ENCODE data around the gene C2CD4C. TPM values are rescaled to one million over a fixed set of nuclear protein-coding genes. Genes with fewer than 3 reads are reported as not detected.
"Not testable (repeated sequence)": the region's sequence is repeated elsewhere in the genome, so short reads cannot be mapped to it uniquely, and the experiment has no call there.

The C2CD4C gene
- total and polyA plus RNA-seq, 5 experiments from 2014 or later = not detected

DNA sequence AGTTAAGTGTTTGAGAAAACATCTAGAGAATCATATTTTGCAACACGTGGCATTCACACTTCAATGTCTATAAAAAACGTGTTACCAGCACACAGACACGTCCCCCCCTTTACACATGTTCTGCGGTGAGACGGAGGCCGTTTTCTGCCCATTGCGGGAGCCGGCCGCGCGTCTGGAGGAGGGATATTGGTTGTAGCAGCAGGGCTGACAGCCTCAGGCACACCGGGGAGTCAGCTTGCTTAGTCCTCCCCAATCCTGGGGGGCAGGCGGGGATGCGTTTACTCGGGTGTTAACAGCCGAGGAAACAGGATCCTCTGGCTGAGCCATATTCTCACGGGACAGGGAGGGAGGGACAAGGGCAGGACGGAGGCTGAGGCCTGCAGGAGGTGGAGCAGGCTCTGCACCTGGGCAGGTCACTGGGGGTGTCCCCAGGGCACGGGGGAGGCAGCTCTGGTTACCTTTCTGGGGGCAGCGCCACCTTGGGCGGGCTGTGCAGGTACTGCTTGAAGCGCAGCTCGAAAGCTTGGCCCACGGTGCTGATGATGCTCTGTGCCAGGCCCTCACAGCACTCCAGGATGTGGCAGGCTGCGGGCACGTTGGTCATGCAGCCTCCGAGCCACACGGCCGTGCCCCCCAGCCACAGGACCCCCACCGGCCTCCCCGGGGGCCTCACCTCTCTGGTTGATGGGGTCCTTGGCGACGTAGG is 26.9 kb upstream of the C2CD4C start:
- H3K4me3 Mint-ChIP-seq = no peak overlapping the region
- no peaks in the 10 kb centered on the region for H3K36me3 Mint-ChIP-seq
- POLR2A ChIA-PET = no interaction called here
- peaks cover 0 to 3% (median 0%) of the 10 kb centered on the region in 4 donors for H3K4me1 Mint-ChIP-seq
- no peak overlapping the region for H3K27ac Mint-ChIP-seq
- ATAC-seq = no peak
- H3K9me3 Mint-ChIP-seq = peaks cover 0 to 1% (median 0%) of the 10 kb centered on the region in 9 donors
- DNase-seq = no peak
- H3K27me3 Mint-ChIP-seq = peaks cover 7 to 39% (median 15%) of the 10 kb centered on the region in 5 donors

DNA sequence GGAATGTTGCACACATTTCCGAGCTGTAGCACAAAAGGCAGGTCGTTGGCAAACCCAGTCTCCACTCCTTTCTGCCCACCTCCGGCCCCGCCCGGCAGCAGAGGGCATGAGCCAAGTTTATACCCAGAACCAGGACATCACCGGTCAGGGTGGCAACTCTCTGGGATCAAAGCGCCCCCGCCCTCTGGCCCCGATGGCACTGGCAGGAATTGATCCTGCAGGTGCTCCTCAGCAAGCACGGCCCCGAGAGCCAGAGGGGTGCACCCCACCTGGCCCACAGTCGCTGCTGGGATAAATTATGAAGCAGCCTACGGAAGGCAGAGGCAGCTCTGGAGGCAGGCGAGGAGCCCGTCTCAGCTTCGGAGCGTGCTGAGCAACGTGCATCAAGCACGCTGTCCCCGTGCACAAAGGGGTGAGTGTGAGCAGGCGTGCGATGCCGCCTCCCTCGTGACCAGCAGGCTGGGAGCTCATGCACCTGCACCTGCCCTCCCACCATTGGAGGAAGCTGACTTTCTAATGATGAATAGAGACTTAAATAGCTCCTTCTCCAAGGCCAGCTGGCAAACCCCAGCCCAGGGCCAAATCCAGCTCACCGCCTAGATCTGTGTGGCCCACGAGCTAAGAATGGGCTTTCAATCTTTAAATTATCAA is 26.2 kb upstream of the C2CD4C start:
- DNase-seq (no peak), ATAC-seq (no peak)
- peaks cover 0 to 3% (median 0%) of the 10 kb centered on the region in 4 donors for H3K4me1 Mint-ChIP-seq
- no peak overlapping the region for H3K27ac Mint-ChIP-seq
- POLR2A ChIA-PET = no interaction called here
- H3K36me3 Mint-ChIP-seq = no peaks in the 10 kb centered on the region
- peaks cover 7 to 34% (median 14%) of the 10 kb centered on the region in 5 donors for H3K27me3 Mint-ChIP-seq
- peaks cover 0 to 2% (median 0%) of the 10 kb centered on the region in 9 donors for H3K9me3 Mint-ChIP-seq
- no peak overlapping the region for H3K4me3 Mint-ChIP-seq

DNA sequence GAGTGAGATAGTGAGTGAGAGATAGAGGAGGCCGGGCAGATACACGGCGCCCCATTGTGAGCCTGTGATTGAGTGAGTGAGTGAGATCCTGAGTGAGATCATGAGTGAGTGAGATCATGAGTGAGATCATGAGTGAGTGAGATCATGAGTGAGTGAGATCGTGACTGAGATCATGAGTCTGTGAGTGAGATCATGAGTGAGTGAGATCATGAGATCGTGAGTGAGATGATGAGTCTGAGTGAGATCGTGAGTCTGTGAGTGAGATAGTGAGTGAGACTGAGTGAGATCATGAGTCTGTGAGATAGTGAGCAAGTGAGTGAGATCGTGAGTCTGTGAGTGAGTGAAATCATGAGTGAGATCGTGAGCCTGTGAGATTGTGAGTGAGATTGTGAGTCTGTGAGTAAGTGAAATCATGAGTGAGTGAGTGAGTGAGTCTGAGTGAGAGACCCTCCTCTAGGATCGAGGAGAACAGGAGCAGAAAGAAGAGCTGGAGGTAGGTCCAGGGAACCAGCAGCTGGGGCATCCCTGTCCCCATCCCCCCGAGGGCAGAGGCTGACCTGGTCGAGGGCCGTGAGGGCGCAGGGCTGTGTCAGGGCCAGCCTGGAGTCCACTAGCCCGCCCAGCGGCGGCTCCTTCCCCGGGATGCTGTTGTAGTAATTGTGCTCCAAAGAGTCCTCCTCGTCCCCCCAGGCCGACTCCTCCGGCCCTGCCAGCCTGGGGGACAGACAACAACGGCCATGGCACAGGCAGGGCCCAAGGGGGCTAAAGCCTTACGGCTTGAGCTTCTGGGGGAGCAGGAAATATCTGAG is 25.4 kb upstream of the C2CD4C start:
- Mint-ChIP-seq H3K27ac (no peak overlapping the region), H3K4me3 (no peak overlapping the region), H3K9me3 (peaks cover 0 to 4% (median 0%) of the 10 kb centered on the region in 9 donors), H3K36me3 (no peaks in the 10 kb centered on the region), H3K4me1 (peaks cover 0 to 3% (median 0%) of the 10 kb centered on the region in 4 donors), H3K27me3 (peaks cover 7 to 26% (median 12%) of the 10 kb centered on the region in 5 donors)
- POLR2A ChIA-PET = no interaction called here
- DNase-seq = no peak
- ATAC-seq = no peak

DNA sequence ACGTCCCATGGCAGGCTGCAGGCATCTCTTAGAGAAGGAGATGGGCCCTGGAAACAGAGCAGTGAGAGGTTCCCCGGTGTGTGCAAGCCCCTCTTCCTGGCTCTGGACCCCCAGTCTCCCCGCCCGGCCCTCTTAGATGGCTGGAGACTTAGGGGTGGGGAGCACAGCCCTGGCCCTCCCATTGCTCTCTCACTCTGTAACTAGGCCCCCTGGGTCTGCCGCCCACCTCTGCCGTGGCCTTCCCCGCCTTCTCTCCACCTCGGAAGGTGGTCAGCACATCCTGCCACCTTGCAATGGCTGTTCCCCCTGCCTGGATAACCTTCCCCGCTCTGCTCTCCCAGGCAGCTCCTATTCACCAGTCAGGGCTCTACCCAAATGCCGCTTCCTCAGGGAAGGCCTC is 21.8 kb upstream of the C2CD4C start:
- DNase-seq (no peak), ATAC-seq (no peak)
- H3K4me3 Mint-ChIP-seq = no peak overlapping the region
- H3K4me1 Mint-ChIP-seq = peaks cover 0 to 3% (median 0%) of the 10 kb centered on the region in 4 donors
- no peak overlapping the region for H3K27ac Mint-ChIP-seq
- H3K9me3 Mint-ChIP-seq = peaks cover 0 to 4% (median 0%) of the 10 kb centered on the region in 9 donors
- H3K36me3 Mint-ChIP-seq = no peaks in the 10 kb centered on the region
- H3K27me3 Mint-ChIP-seq = peaks cover 0 to 3% (median 2%) of the 10 kb centered on the region in 5 donors
- POLR2A ChIA-PET = no interaction called here

DNA sequence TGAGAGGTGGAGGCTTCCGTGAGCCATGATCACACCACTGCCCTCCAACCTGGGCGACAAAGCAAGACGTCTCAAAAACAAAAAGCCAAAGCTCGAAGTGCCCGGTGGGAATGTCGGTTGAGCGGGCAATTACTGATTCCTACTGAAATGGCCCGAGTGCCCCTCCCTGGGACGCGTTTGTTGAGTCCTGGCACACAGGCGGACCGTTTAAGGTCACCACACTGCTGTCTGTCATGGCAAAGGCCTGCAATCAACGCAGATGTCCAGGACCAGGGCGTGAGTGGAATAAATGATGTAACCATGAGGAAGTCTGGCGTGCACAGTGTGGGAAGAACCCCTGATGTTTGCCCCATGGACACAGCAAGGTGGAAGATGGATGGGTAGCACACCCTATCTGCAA is 19.2 kb upstream of the C2CD4C start:
- DNase-seq (no peak), ATAC-seq (no peak)
- H3K27ac Mint-ChIP-seq = peak overlapping the region in 1 of 10 donors; percentile 29
- peaks cover 0 to 4% (median 0%) of the 10 kb centered on the region in 9 donors for H3K9me3 Mint-ChIP-seq
- H3K27me3 Mint-ChIP-seq = peaks cover 0 to 3% (median 0%) of the 10 kb centered on the region in 5 donors
- peaks cover 0 to 3% (median 0%) of the 10 kb centered on the region in 4 donors for H3K4me1 Mint-ChIP-seq
- H3K4me3 Mint-ChIP-seq = no peak overlapping the region
- POLR2A ChIA-PET = no interaction called here
- H3K36me3 Mint-ChIP-seq = no peaks in the 10 kb centered on the region

DNA sequence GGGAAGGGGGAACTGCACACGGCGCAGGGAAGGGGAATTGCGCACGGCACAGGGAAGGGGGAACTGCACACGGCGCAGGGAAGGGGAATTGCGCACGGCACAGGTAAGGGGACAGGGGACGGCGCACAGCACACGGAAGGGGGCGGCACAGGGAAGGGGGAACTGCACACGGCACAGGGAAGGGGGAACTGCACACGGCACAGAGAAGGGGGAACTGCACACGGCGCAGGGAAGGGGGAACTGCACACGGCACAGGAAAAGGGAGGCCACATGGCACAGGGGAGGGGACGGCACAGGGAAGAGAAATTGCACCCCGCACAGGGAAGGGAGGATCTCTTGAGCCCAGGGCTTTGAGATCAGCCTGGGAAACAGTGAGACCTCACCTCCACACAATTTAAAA is 18.7 kb upstream of the C2CD4C start:
- H3K4me3 Mint-ChIP-seq, DNase-seq, H3K9me3 Mint-ChIP-seq, H3K36me3 Mint-ChIP-seq, ATAC-seq, H3K27ac Mint-ChIP-seq, H3K4me1 Mint-ChIP-seq, H3K27me3 Mint-ChIP-seq, POLR2A ChIA-PET: not testable (repeated sequence)

DNA sequence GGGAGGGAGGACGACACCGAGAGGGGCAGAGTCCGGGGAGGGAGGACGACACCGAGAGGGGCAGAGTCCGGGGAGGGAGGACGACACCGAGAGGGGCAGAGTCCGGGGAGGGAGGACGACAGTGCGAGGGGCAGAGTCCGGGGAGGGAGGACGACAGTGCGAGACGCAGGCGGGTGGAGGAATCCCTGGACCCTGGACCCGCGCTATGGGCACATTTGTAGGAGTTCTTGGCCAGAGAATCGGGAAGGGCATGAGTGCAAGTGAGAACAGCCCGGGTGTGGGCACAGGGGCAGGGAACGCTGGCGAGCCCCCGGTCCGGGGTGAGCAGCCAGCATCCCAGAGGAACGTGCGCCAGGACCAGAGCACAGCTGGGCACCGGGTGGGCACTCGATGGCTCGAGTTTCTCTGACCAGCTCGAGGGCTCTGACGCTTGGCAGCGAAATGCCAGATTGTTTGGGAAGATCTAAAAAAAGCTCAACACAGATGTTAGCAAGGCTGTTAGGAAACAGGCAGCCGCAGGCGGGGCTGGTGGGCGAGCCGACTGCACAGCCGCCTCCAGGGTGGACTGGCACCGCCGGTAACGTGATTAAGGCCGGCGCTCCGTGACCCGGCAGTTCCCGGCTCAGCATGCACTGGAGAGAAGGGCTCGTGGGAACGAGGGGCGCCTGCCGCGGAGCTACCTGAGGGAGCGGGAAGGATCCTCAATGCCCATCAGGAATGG is 17.9 kb upstream of the C2CD4C start:
- DNase-seq (no peak), ATAC-seq (no peak)
- no peaks in the 10 kb centered on the region for H3K36me3 Mint-ChIP-seq
- H3K4me3 Mint-ChIP-seq = no peak overlapping the region
- POLR2A ChIA-PET = no interaction called here
- peaks cover 0 to 3% (median 0%) of the 10 kb centered on the region in 5 donors for H3K27me3 Mint-ChIP-seq
- peaks cover 0 to 4% (median 0%) of the 10 kb centered on the region in 9 donors for H3K9me3 Mint-ChIP-seq
- peaks cover 0 to 3% (median 0%) of the 10 kb centered on the region in 4 donors for H3K4me1 Mint-ChIP-seq
- H3K27ac Mint-ChIP-seq = no peak overlapping the region

DNA sequence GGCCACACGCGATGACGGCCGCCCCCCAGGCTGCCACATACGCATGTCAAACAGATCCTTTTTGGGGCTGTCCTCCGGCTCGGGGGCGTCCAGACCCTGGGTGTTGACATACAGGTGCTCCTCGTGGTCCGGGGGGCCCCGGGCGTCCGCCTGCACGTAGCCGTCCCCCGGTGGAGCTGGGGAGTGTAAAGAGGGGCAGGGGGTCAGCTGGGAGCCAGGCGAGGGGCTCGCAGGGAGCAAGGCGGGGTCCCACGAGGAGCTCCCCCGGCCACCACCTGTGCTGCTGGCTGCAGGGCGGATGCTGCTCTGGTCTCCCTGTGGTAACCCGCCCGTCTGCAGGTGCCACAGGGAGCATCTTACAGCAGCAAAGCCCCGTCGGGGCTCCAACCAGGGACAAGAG is 16.1 kb upstream of the C2CD4C start:
- H3K27me3 Mint-ChIP-seq = peaks cover 0 to 3% (median 0%) of the 10 kb centered on the region in 5 donors
- DNase-seq (no peak), ATAC-seq (no peak)
- H3K36me3 Mint-ChIP-seq = no peaks in the 10 kb centered on the region
- H3K27ac Mint-ChIP-seq = no peak overlapping the region
- peaks cover 0 to under 1% (median 0%) of the 10 kb centered on the region in 9 donors for H3K9me3 Mint-ChIP-seq
- POLR2A ChIA-PET = no interaction called here
- H3K4me1 Mint-ChIP-seq = no peaks in the 10 kb centered on the region
- no peak overlapping the region for H3K4me3 Mint-ChIP-seq

DNA sequence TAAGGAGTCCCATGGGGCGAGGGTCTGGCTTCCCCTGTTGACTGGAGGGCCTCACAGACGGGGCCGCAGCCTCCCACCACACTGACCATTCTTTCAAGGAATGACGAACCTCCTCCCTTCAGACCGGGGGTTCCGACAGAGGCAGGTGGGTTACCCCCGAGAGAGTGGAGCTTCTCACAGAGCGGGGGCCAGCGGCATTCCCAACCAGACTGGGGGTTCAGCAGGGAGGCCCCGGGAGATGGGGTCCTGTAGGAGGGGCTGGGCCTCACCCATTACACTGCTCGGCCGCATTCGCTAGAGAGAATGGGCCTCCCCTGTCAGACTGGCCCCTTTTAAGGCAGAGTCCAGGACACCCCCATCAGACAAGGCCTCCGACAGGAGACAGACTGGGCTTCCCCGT is 15.6 kb upstream of the C2CD4C start:
- no peaks in the 10 kb centered on the region for H3K36me3 Mint-ChIP-seq
- H3K4me3 Mint-ChIP-seq = no peak overlapping the region
- peaks cover 0 to 3% (median 0%) of the 10 kb centered on the region in 5 donors for H3K27me3 Mint-ChIP-seq
- DNase-seq (no peak), ATAC-seq (no peak)
- POLR2A ChIA-PET = no interaction called here
- no peaks in the 10 kb centered on the region for H3K4me1 Mint-ChIP-seq
- no peak overlapping the region for H3K27ac Mint-ChIP-seq
- no peaks in the 10 kb centered on the region for H3K9me3 Mint-ChIP-seq

DNA sequence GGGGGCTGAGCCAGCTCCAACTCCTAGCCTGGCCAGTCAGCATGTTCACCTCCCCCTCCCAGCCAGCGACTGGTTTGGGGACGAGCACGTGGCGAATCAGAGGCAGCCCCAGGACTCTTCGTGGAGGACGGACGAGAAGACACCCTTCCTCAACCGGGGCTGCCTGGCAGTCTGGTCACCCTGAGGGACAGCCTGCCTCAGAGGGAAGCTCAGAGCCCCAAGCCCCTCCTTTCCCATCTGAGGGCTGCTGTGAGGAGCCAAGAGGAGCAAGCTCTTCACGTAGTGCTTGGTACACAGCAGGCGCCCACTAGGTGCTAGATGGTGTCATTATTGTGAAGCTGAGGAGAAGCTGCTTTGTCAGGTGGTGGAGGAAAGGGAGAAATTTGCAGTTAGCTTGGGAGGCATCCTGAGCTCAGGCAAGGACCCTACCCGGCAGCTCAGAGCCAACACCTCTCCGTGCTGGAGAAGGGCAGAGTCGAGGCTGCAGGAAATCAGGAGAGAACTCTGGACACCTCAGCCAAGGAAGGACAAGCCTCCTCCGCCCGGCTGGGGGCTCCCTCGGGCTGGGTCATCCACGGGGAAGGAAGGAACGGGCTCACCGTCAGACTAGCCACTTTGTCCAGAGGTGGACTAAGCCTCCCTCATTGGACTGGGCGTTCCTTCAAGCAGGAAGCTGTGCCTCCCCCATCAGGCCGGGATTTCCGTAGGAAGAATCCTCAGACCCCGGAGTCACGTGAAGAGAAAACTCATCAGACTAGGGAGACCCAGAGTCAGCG is 14.9 kb upstream of the C2CD4C start:
- Mint-ChIP-seq H3K36me3 (no peaks in the 10 kb centered on the region), H3K9me3 (no peaks in the 10 kb centered on the region), H3K27ac (no peak overlapping the region), H3K27me3 (peaks cover 0 to 3% (median 0%) of the 10 kb centered on the region in 5 donors), H3K4me1 (no peaks in the 10 kb centered on the region), H3K4me3 (no peak overlapping the region)
- DNase-seq (no peak), ATAC-seq (no peak)
- POLR2A ChIA-PET = no interaction called here

DNA sequence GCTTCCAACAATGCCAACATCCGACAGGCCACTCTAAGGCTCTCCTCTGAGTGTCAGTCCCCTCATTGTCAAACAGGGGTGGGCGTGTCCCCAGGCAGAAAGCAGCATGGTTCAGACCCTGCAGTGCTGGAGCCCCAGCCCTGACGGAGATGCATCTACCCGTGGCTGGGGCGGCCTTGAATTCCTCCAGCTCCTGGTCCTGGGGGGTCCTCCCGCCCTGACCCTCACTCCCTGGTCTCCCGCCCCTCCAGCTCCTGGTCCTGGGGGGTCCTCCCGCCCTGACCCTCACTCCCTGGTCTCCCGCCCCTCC is 13.9 kb upstream of the C2CD4C start:
- H3K9me3 Mint-ChIP-seq, POLR2A ChIA-PET, H3K27ac Mint-ChIP-seq, H3K27me3 Mint-ChIP-seq, ATAC-seq, H3K4me3 Mint-ChIP-seq, H3K4me1 Mint-ChIP-seq, H3K36me3 Mint-ChIP-seq, DNase-seq: not testable (repeated sequence)

DNA sequence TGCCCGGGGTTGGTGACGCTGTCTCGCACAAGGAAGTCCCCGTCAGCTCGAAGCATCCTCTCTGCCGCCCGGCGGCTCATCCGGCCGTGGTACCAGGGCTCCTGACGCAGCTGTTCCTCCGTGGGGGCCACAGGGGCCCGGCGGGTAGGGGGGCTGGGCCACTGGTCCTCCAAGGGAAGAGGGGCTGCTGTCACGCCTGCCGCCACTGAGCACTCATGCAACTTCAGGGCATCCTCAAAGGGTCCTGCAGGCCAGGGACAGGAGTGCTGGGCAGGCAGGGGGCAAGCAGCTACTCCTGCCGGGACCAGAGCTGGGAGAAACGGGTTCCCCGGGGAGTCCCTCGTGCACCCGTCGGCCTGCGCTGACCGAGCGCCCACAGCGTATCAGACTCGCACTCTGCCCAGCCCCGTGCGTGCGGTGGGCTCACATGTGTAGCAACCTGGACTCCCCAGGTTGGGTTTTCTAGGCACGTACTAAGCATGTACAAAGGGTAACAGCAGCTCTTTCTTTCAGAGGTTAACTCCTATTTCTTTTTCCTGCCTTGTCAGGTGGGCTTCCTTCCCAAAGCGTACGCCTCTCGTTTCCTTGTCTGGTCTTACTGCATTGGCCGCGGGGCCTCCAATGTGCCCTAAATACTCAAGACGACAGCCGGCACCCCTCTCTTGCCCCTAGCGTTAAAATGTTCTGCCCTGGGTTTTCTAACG is 13.4 kb upstream of the C2CD4C start:
- no peak for DNase-seq
- POLR2A ChIA-PET = no interaction called here
- no peak for ATAC-seq
- Mint-ChIP-seq H3K27me3 (peaks cover 0 to 3% (median 0%) of the 10 kb centered on the region in 5 donors), H3K27ac (no peak overlapping the region), H3K9me3 (no peaks in the 10 kb centered on the region), H3K4me1 (no peaks in the 10 kb centered on the region), H3K36me3 (no peaks in the 10 kb centered on the region), H3K4me3 (no peak overlapping the region)

Data from naive thymus-derived CD8-positive, alpha-beta T cell (primary cell).